HepG2 (cell line): Measurements from ENCODE around the gene INPP5K. TPM values are rescaled to one million over a fixed set of nuclear protein-coding genes. Genes with fewer than 3 reads are reported as not detected.
A peak's percentile ranks its signal among the peaks of the same experiment; 100 is the strongest.

ENCODE experiments used
- AGO1 ChIP-seq: fragments of 200-400 bp; formaldehyde crosslinking; IDR thresholded peaks from 2 replicates; pipeline ENCODE4 v1.6.1; 2017; ENCODE audit warnings: mild to moderate bottlenecking, low read depth, low read length, moderate library complexity; ENCODE audit not compliant: poor library complexity, severe bottlenecking
- ELF3 ChIP-seq: IDR thresholded peaks from 2 replicates; pipeline ENCODE4 v1.6.1; 2016; ENCODE audit warnings: missing genetic modification reagents, missing compliant biosample characterization
- FOXA3 ChIP-seq: IDR thresholded peaks from 2 replicates; pipeline ENCODE4 v1.6.1; 2016; ENCODE audit warnings: missing genetic modification reagents, missing compliant biosample characterization
- FOXO1 ChIP-seq: sonication (generic); formaldehyde crosslinking; IDR thresholded peaks from 2 replicates; pipeline ENCODE4 v1.4.0; 2020; ENCODE audit warnings: missing genetic modification reagents
- MEIS1 ChIP-seq: sonication (generic); formaldehyde crosslinking; IDR thresholded peaks from 2 replicates; pipeline ENCODE4 v1.9.0; 2021; ENCODE audit warnings: mild to moderate bottlenecking, missing genetic modification reagents, moderate library complexity, borderline replicate concordance
- MTA1 ChIP-seq: sonication (generic); formaldehyde crosslinking; IDR thresholded peaks from 2 replicates; pipeline ENCODE4 v1.4.0; 2020; ENCODE audit warnings: missing genetic modification reagents, mild to moderate bottlenecking, borderline replicate concordance
- MTF1 ChIP-seq: sonication (generic); formaldehyde crosslinking; IDR thresholded peaks from 2 replicates; pipeline ENCODE4 v1.5.0; 2020; ENCODE audit warnings: missing genetic modification reagents
- NCOR1 ChIP-seq: fragments of 200-600 bp; sonication (generic); IDR thresholded peaks from 2 replicates; pipeline ENCODE4 v1.7.0; 2017; ENCODE audit warnings: antibody characterized with exemption, low read length, borderline replicate concordance
- NR2F6 ChIP-seq, 2 experiments: IDR thresholded peaks; 2 replicates each; pipeline ENCODE4 v1.6.1; 2016; ENCODE audit warnings: antibody characterized with exemption in 1 of 2, mild to moderate bottlenecking in 1 of 2
- ONECUT2 ChIP-seq: sonication (generic); formaldehyde crosslinking; IDR thresholded peaks from 2 replicates; pipeline ENCODE4 v1.4.0; 2020; ENCODE audit warnings: missing genetic modification reagents
- POLR2AphosphoS5 ChIP-seq: IDR thresholded peaks from 2 replicates; pipeline ENCODE4 v1.6.1; 2012; ENCODE audit warnings: low read depth, low read length
- POLR2G ChIP-seq: fragments of 200-400 bp; formaldehyde crosslinking; IDR thresholded peaks from 2 replicates; pipeline ENCODE4 v1.6.1; 2018; ENCODE audit warnings: mild to moderate bottlenecking, low read depth, low read length, moderate library complexity
- RNF2 ChIP-seq: fragments of 450-650 bp; conservative IDR thresholded peaks from 2 replicates; pipeline ENCODE4 v1.6.1; 2016; ENCODE audit warnings: low read depth
- SAP130 ChIP-seq: IDR thresholded peaks from 2 replicates; pipeline ENCODE4 v1.6.1; 2016; ENCODE audit warnings: low read depth
- SPEN ChIP-seq: sonication (generic); formaldehyde crosslinking; IDR thresholded peaks from 2 replicates; pipeline ENCODE4 v1.5.1; 2020; ENCODE audit warnings: low read depth, mild to moderate bottlenecking, missing genetic modification reagents
- SSRP1 ChIP-seq: IDR thresholded peaks from 2 replicates; pipeline ENCODE4 v1.6.1; 2016; ENCODE audit warnings: control low read depth
- TEAD2 ChIP-seq: sonication (generic); formaldehyde crosslinking; IDR thresholded peaks from 2 replicates; pipeline ENCODE4 v1.9.0; 2021; ENCODE audit warnings: missing genetic modification reagents
- TOE1 ChIP-seq: sonication (generic); formaldehyde crosslinking; IDR thresholded peaks from 2 replicates; pipeline ENCODE4 v1.4.0; 2020; ENCODE audit warnings: mild to moderate bottlenecking, missing genetic modification reagents
- ZMYM3 ChIP-seq: sonication (generic); formaldehyde crosslinking; IDR thresholded peaks from 2 replicates; pipeline ENCODE4 v1.5.1; 2020; ENCODE audit warnings: mild to moderate bottlenecking, missing genetic modification reagents
- ZNF101 ChIP-seq: sonication (generic); formaldehyde crosslinking; IDR thresholded peaks from 2 replicates; pipeline ENCODE4 v1.4.0; 2020; ENCODE audit warnings: mild to moderate bottlenecking, low read depth, missing genetic modification reagents, borderline replicate concordance
- ZNF333 ChIP-seq: sonication (generic); formaldehyde crosslinking; IDR thresholded peaks from 2 replicates; pipeline ENCODE4 v1.4.0; 2020; ENCODE audit warnings: mild to moderate bottlenecking, missing genetic modification reagents, borderline replicate concordance
- ZNF547 ChIP-seq: sonication (generic); formaldehyde crosslinking; IDR thresholded peaks from 2 replicates; pipeline ENCODE4 v1.5.1; 2020; ENCODE audit warnings: mild to moderate bottlenecking, missing genetic modification reagents
- ZNF569 ChIP-seq: sonication (generic); formaldehyde crosslinking; IDR thresholded peaks from 2 replicates; pipeline ENCODE4 v1.5.0; 2020; ENCODE audit warnings: mild to moderate bottlenecking, missing genetic modification reagents, moderate library complexity, borderline replicate concordance
- ZNF674 ChIP-seq: sonication (generic); formaldehyde crosslinking; IDR thresholded peaks from 2 replicates; pipeline ENCODE4 v1.5.0; 2020; ENCODE audit warnings: low read depth, mild to moderate bottlenecking, missing genetic modification reagents
- polyA plus RNA-seq, 8 experiments: library from polyadenylated mRNA; depleted of rRNA in 3 of 8; stranded (reverse) in 7 of 8; unstranded in 1 of 8; fragments of >200 nt; fragmentation: Illumina TruSeq in 4 of 8; extraction: Trizol in 4 of 8; gene quantifications; 2 replicates each; pipeline versions ENCODE4 v1.2.1 to v1.2.3, GENCODE V29; 2011 to 2016; ENCODE audit warnings: low read depth in 4 of 8, missing spikeins in 1 of 8, mixed read lengths in 1 of 8; ENCODE audit not compliant: insufficient read depth in 1 of 8
- total RNA-seq, 5 experiments: library from RNA; depleted of rRNA; stranded (reverse); fragments of >200 nt; fragmentation: Illumina TruSeq; extraction: Trizol; gene quantifications; 2 replicates each; pipeline ENCODE4 v1.2.3, GENCODE V29; 2016; ENCODE audit warnings: low read depth in 1 of 5
- TF ChIP-seq, protein P1 (sequence below): sonication (generic); formaldehyde crosslinking; IDR thresholded peaks from 2 replicates; pipeline ENCODE4 v1.4.0; 2020; ENCODE audit warnings: missing genetic modification reagents
- TF ChIP-seq, protein P2 (sequence below): sonication (generic); formaldehyde crosslinking; IDR thresholded peaks from 2 replicates; pipeline ENCODE4 v1.5.1; 2020; ENCODE audit warnings: mild to moderate bottlenecking, missing genetic modification reagents, moderate library complexity
- TF ChIP-seq, protein P3 (sequence below): sonication (generic); formaldehyde crosslinking; IDR thresholded peaks from 2 replicates; pipeline ENCODE4 v1.5.0; 2020; ENCODE audit warnings: missing genetic modification reagents

Gene INPP5K
- total and polyA plus RNA-seq, 2 of the 13 experiments (the other 11 are each of a cell fraction or from before 2014, with no cell fraction given), result 4.8 to 9.6 TPM

DNA sequence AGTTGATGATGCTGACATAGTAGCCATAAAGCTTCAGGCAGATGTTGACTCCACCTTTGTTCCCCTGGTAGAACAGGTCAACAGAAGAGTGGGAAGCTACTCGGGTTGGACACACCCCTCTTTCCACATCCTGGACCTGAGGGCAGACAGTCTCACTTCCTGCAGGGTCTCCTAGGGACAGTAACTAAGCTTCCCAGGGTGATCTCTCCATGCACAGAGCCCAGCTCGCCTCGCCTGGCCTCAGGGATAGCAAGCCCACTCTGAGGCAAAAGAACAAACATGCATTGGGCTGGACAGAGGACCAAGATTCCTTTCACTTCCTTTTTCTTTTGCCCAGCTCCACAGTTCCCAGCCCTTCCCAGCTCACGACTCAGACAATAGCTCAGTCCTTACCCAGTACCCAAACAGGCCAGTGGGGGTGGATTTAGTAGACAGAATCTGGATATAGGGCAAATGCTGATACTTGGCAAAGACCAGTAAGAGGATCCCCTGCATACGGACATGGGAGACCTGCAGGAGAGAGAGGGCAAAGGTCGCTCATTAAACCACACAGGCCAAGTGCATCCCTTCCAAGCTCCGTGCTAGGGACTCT, 7.0 kb downstream of the INPP5K start (continued):
- no peak for TF ChIP-seq TOE1 (CRISPR knock-in tag)
- TF ChIP-seq AGO1, result no peak
- TF ChIP-seq ZNF569 (CRISPR knock-in tag), result no peak
- no peak for TF ChIP-seq MTF1 (CRISPR knock-in tag)
- no peak for TF ChIP-seq MTA1 (CRISPR knock-in tag)
- no peak for TF ChIP-seq SSRP1 (CRISPR knock-in tag)
- TF ChIP-seq NCOR1, result peak; percentile 63; the same call in 1 of the 2 replicates
- TF ChIP-seq POLR2AphosphoS5, result no peak
- TF ChIP-seq ONECUT2 (CRISPR knock-in tag), result no peak
- TF ChIP-seq, protein P1, sequence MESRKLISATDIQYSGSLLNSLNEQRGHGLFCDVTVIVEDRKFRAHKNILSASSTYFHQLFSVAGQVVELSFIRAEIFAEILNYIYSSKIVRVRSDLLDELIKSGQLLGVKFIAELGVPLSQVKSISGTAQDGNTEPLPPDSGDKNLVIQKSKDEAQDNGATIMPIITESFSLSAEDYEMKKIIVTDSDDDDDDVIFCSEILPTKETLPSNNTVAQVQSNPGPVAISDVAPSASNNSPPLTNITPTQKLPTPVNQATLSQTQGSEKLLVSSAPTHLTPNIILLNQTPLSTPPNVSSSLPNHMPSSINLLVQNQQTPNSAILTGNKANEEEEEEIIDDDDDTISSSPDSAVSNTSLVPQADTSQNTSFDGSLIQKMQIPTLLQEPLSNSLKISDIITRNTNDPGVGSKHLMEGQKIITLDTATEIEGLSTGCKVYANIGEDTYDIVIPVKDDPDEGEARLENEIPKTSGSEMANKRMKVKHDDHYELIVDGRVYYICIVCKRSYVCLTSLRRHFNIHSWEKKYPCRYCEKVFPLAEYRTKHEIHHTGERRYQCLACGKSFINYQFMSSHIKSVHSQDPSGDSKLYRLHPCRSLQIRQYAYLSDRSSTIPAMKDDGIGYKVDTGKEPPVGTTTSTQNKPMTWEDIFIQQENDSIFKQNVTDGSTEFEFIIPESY (CRISPR knock-in tag), result no peak
- peak; percentile 51 for TF ChIP-seq ELF3 (CRISPR knock-in tag)
- no peak for TF ChIP-seq MEIS1 (CRISPR knock-in tag)
- TF ChIP-seq ZNF547 (CRISPR knock-in tag), result no peak
- no peak for TF ChIP-seq ZNF333 (CRISPR knock-in tag)
- no peak for TF ChIP-seq ZNF101 (CRISPR knock-in tag)
- 0 out of 2 replicates have a peak, but pooled peaks have one; percentile 10 for TF ChIP-seq FOXA3
- no peak for TF ChIP-seq ZNF674
- peak; percentile 59; the same call in 1 of the 2 replicates for TF ChIP-seq NR2F6 (IDR thresholded peaks at IDR 0.05)
- TF ChIP-seq NR2F6 (CRISPR knock-in tag; IDR thresholded peaks at IDR 0.05), result peak; percentile 37; the same call in 1 of the 2 replicates
- no peak for TF ChIP-seq POLR2G
- TF ChIP-seq, protein P2, sequence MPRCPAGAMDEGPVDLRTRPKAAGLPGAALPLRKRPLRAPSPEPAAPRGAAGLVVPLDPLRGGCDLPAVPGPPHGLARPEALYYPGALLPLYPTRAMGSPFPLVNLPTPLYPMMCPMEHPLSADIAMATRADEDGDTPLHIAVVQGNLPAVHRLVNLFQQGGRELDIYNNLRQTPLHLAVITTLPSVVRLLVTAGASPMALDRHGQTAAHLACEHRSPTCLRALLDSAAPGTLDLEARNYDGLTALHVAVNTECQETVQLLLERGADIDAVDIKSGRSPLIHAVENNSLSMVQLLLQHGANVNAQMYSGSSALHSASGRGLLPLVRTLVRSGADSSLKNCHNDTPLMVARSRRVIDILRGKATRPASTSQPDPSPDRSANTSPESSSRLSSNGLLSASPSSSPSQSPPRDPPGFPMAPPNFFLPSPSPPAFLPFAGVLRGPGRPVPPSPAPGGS (CRISPR knock-in tag), result no peak
- TF ChIP-seq SPEN (CRISPR knock-in tag), result no peak
- TF ChIP-seq TEAD2 (CRISPR knock-in tag), result no peak
- peak; percentile 77 for TF ChIP-seq SAP130 (CRISPR knock-in tag)
- TF ChIP-seq RNF2, result no peak
- TF ChIP-seq FOXO1 (CRISPR knock-in tag), result no peak; the same call in 1 of the 2 replicates
- TF ChIP-seq ZMYM3 (CRISPR knock-in tag), result no peak
- TF ChIP-seq, protein P3, sequence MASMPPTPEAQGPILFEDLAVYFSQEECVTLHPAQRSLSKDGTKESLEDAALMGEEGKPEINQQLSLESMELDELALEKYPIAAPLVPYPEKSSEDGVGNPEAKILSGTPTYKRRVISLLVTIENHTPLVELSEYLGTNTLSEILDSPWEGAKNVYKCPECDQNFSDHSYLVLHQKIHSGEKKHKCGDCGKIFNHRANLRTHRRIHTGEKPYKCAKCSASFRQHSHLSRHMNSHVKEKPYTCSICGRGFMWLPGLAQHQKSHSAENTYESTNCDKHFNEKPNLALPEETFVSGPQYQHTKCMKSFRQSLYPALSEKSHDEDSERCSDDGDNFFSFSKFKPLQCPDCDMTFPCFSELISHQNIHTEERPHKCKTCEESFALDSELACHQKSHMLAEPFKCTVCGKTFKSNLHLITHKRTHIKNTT (CRISPR knock-in tag), result no peak
